DND-41 (cell line): ENCODE data around the gene EPHA10.

Experiments used
- ATAC-seq: fragments of 200-7000 bp; cut with Tn5 transposase; 3 replicates; pipeline ENCODE4 v1.9.1; 2021; ENCODE audit warnings: low read depth; ENCODE audit not compliant: insufficient read depth
- DNase-seq: peaks from one replicate; pipeline ENCODE4 v3.0.0-alpha.2; 2020
- H2AFZ ChIP-seq: 2 replicates; pipeline ENCODE4 v1.6.0; 2012; ENCODE audit warnings: low read depth, low read length
- H3K27ac ChIP-seq: 2 replicates; pipeline ENCODE4 v1.5.1; 2012; ENCODE audit warnings: low read length, inconsistent platforms
- H3K27me3 ChIP-seq: fragments of 200-600 bp; sonication (generic); 2 replicates; pipeline ENCODE4 v1.6.0; 2012; ENCODE audit warnings: low read length, mild to moderate bottlenecking, inconsistent platforms; ENCODE audit not compliant: insufficient read depth, poor library complexity
- H3K36me3 ChIP-seq: 2 replicates; pipeline ENCODE4 v1.5.1; 2012; ENCODE audit warnings: low read length, inconsistent platforms; ENCODE audit not compliant: insufficient read depth
- H3K4me1 ChIP-seq: 2 replicates; pipeline ENCODE4 v1.5.1; 2012; ENCODE audit warnings: mild to moderate bottlenecking, low read length; ENCODE audit not compliant: insufficient read depth
- H3K4me2 ChIP-seq: 2 replicates; pipeline ENCODE4 v1.6.0; 2012; ENCODE audit warnings: mild to moderate bottlenecking, moderate library complexity, low read length, inconsistent platforms; ENCODE audit not compliant: insufficient read depth
- H3K4me3 ChIP-seq, 2 experiments: fragments of 200-600 bp in 1 of 2; shearing (Covaris generic) in 1 of 2; 2 replicates each; pipeline ENCODE4 v1.5.1; 2012 to 2016; ENCODE audit warnings: inconsistent platforms in 2 of 2, low read length in 2 of 2, mild to moderate bottlenecking in 2 of 2, low read depth in 1 of 2, moderate library complexity in 1 of 2
- H3K79me2 ChIP-seq: 2 replicates; pipeline ENCODE4 v1.6.0; 2012; ENCODE audit warnings: low read length, inconsistent platforms; ENCODE audit not compliant: insufficient read depth
- H3K9ac ChIP-seq: 2 replicates; pipeline ENCODE4 v1.6.0; 2012; ENCODE audit warnings: low read depth, mild to moderate bottlenecking, inconsistent platforms, low read length, moderate library complexity
- H3K9me3 ChIP-seq: 2 replicates; pipeline ENCODE4 v1.5.1; 2012; ENCODE audit warnings: low read length, moderate library complexity, mild to moderate bottlenecking, inconsistent platforms; ENCODE audit not compliant: insufficient read depth, severe bottlenecking
- H4K20me1 ChIP-seq: 2 replicates; pipeline ENCODE4 v1.6.0; 2012; ENCODE audit warnings: low read length; ENCODE audit not compliant: insufficient read depth
- EZH2 ChIP-seq: IDR thresholded peaks from 3 replicates; pipeline ENCODE4 v1.6.1; 2012; ENCODE audit warnings: borderline replicate concordance, low read depth, mild to moderate bottlenecking, moderate library complexity, low read length, inconsistent platforms; ENCODE audit not compliant: severe bottlenecking
- TF ChIP-seq, protein P1 (sequence below): IDR thresholded peaks from 2 replicates; pipeline ENCODE4 v1.5.1; 2012; ENCODE audit warnings: borderline replicate concordance, low read length, moderate library complexity, mild to moderate bottlenecking; ENCODE audit not compliant: poor library complexity, severe bottlenecking; ENCODE audit errors: extremely low read depth

The EPHA10 gene

DNA sequence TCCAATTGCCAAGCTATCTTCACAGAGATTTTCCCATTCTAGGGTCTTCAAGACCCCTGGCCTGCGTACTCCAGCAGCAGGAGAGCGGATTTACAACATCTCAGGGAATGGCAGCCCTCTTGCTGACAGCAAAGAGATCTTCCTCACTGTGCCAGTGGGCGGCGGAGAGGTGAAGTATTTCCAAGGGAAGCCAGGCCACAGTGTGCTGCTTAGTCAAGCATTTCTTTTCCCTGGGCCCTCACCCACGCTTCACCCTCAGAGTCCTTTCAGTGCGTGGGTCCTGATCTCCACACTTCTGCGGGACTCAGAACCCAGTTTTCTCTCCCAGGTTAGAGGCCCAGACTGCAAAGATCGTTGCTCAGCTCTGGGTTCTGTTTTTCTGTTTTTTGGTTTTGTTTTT is 59.5 kb downstream of the EPHA10 start:
- Histone ChIP-seq H3K4me3 (no peak overlapping the region), H3K4me2 (no peak overlapping the region), H2AFZ (no peak overlapping the region), H3K27me3 (no peaks in the 10 kb centered on the region), H3K9ac (no peak overlapping the region), H3K79me2 (no peaks in the 10 kb centered on the region), H3K27ac (no peak overlapping the region), H3K9me3 (no peaks in the 10 kb centered on the region), H3K36me3 (peaks cover 88% of the 10 kb centered on the region), H4K20me1 (peaks cover 4% of the 10 kb centered on the region), H3K4me1 (no peaks in the 10 kb centered on the region)
- TF ChIP-seq, protein P1, sequence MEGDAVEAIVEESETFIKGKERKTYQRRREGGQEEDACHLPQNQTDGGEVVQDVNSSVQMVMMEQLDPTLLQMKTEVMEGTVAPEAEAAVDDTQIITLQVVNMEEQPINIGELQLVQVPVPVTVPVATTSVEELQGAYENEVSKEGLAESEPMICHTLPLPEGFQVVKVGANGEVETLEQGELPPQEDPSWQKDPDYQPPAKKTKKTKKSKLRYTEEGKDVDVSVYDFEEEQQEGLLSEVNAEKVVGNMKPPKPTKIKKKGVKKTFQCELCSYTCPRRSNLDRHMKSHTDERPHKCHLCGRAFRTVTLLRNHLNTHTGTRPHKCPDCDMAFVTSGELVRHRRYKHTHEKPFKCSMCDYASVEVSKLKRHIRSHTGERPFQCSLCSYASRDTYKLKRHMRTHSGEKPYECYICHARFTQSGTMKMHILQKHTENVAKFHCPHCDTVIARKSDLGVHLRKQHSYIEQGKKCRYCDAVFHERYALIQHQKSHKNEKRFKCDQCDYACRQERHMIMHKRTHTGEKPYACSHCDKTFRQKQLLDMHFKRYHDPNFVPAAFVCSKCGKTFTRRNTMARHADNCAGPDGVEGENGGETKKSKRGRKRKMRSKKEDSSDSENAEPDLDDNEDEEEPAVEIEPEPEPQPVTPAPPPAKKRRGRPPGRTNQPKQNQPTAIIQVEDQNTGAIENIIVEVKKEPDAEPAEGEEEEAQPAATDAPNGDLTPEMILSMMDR = no peak
- TF ChIP-seq EZH2 = no peak
- ATAC-seq = no peak
- DNase-seq = no peak

- no peak overlapping the region for H2AFZ ChIP-seq
- H3K27ac ChIP-seq = no peak overlapping the region
- H4K20me1 ChIP-seq = peaks cover 4% of the 10 kb centered on the region
- no peak overlapping the region for H3K4me3 ChIP-seq
- H3K27me3 ChIP-seq = no peaks in the 10 kb centered on the region
- H3K36me3 ChIP-seq = peaks cover 89% of the 10 kb centered on the region
- no peak overlapping the region for H3K9ac ChIP-seq
- H3K79me2 ChIP-seq = no peaks in the 10 kb centered on the region
- TF ChIP-seq, protein P1 = no peak
- TF ChIP-seq EZH2 = no peak
- no peak overlapping the region for H3K4me2 ChIP-seq
- H3K9me3 ChIP-seq = no peaks in the 10 kb centered on the region
- H3K4me1 ChIP-seq = no peaks in the 10 kb centered on the region
- DNase-seq (no peak), ATAC-seq (no peak)
Measured at GRCh38 chr1:37704966-37705365, 60.0 kb downstream of the EPHA10 start.

DNA sequence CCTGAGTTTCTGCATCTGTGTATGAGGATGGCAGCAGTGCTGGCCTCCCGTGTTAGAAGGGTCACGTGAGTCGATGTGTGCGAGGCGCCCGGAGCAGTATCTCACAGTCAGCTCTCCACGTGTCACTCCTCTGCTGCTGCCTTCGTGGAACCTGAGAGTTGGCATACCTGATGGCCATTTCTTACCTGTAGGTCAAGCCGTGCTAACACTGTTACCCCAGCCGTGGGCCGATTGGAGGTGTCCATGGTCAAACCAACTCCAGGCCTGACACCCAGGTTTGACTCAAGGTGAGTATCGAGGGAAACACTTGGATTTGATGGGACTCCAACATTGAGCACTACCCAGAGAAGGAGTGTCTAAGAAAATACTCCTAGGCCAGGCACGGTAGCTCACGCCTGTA is 61.9 kb downstream of the EPHA10 start:
- Histone ChIP-seq H3K27ac (no peak overlapping the region), H3K79me2 (no peaks in the 10 kb centered on the region), H3K9ac (no peak overlapping the region), H3K4me1 (no peaks in the 10 kb centered on the region), H3K27me3 (no peaks in the 10 kb centered on the region), H3K9me3 (no peaks in the 10 kb centered on the region), H3K4me2 (no peak overlapping the region), H2AFZ (no peak overlapping the region), H3K36me3 (peaks cover 87% of the 10 kb centered on the region), H4K20me1 (peaks cover 4% of the 10 kb centered on the region), H3K4me3 (no peak overlapping the region)
- ATAC-seq = no peak
- no peak for TF ChIP-seq EZH2
- TF ChIP-seq, protein P1 = no peak
- no peak for DNase-seq

- DNase-seq (no peak), ATAC-seq (no peak)
- Histone ChIP-seq H3K4me1 (no peaks in the 10 kb centered on the region), H3K4me3 (no peak overlapping the region), H4K20me1 (peaks cover 4% of the 10 kb centered on the region), H3K4me2 (no peak overlapping the region), H3K9me3 (no peaks in the 10 kb centered on the region), H3K36me3 (peaks cover 87% of the 10 kb centered on the region), H3K27me3 (no peaks in the 10 kb centered on the region), H3K79me2 (peaks cover 2% of the 10 kb centered on the region; the same call in 1 of the 2 replicates), H3K27ac (no peak overlapping the region), H3K9ac (no peak overlapping the region), H2AFZ (no peak overlapping the region)
- no peak for TF ChIP-seq EZH2
- TF ChIP-seq, protein P1 = no peak
Measured at GRCh38 chr1:37701051-37701450, 63.9 kb downstream of the EPHA10 start.
